Measurements from ENCODE around the gene ZNF710. TPM values are rescaled to one million over a fixed set of nuclear protein-coding genes. Genes with fewer than 3 reads are reported as not detected.

Gene ZNF710
- total RNA-seq, 1 donor from 2014 or later = 26.9 TPM

GRCh38 chr15:90053685-90054466, 52.8 kb downstream of the ZNF710 start:
- Histone ChIP-seq H3K4me3 (ENCODE audit: insufficient read depth, low read depth, low read length) (no peak overlapping the region), H4K20me1 (ENCODE audit: insufficient read depth, low read length) (peaks cover 58% of the 10 kb centered on the region), H3K36me3 (ENCODE audit: insufficient read depth, low read length) (no peaks in the 10 kb centered on the region), H3K9me3 (ENCODE audit: insufficient read depth, low read depth, low read length) (no peaks in the 10 kb centered on the region), H3K27ac (ENCODE audit: low read depth, low read length) (no peak overlapping the region), H2AFZ (ENCODE audit: low read depth, low read length) (no peak overlapping the region), H3K79me2 (ENCODE audit: insufficient read depth, low read length) (peaks cover 4% of the 10 kb centered on the region), H3K4me1 (ENCODE audit: insufficient read depth, low read length) (no peaks in the 10 kb centered on the region), H3K9ac (ENCODE audit: low read length) (no peak overlapping the region), H3K27me3 (ENCODE audit: insufficient read depth, low read length) (no peaks in the 10 kb centered on the region), H3K4me2 (ENCODE audit: low read length) (no peak overlapping the region)
- no peak overlapping the region for H3K4me3 Mint-ChIP-seq (ENCODE audit: unreplicated experiment)
- FAIRE-seq (no peak), DNase-seq (ENCODE audit: low read depth) (no peak)
- H3K27ac Mint-ChIP-seq (ENCODE audit: unreplicated experiment) = no peak overlapping the region
- H3K4me1 Mint-ChIP-seq (ENCODE audit: low read depth, unreplicated experiment) = peaks cover 4% of the 10 kb centered on the region
- no peaks in the 10 kb centered on the region for H3K27me3 Mint-ChIP-seq (ENCODE audit: low read depth, unreplicated experiment)
- peaks cover 1% of the 10 kb centered on the region for H3K9me3 Mint-ChIP-seq (ENCODE audit: unreplicated experiment)
- TF ChIP-seq CTCF (IDR thresholded peaks at IDR 0.05; ENCODE audit: insufficient read depth, low read depth, low read length) (no peak), EZH2 (IDR thresholded peaks at IDR 0.05; ENCODE audit: insufficient read depth, low read length) (no peak)
- H3K36me3 Mint-ChIP-seq (ENCODE audit: low read depth, unreplicated experiment) = peaks cover 2% of the 10 kb centered on the region

- peaks cover under 1% of the 10 kb centered on the region for H3K9me3 Mint-ChIP-seq (ENCODE audit: unreplicated experiment)
- DNase-seq (ENCODE audit: low read depth) (no peak), FAIRE-seq (no peak)
- peaks cover 6% of the 10 kb centered on the region for H3K79me2 ChIP-seq (ENCODE audit: insufficient read depth, low read length)
- no peaks in the 10 kb centered on the region for H3K27me3 ChIP-seq (ENCODE audit: insufficient read depth, low read length)
- peaks cover 51% of the 10 kb centered on the region for H4K20me1 ChIP-seq (ENCODE audit: insufficient read depth, low read length)
- peaks cover 4% of the 10 kb centered on the region for H3K4me1 Mint-ChIP-seq (ENCODE audit: low read depth, unreplicated experiment)
- no peak overlapping the region for H3K27ac ChIP-seq (ENCODE audit: low read depth, low read length)
- H3K4me1 ChIP-seq (ENCODE audit: insufficient read depth, low read length) = no peaks in the 10 kb centered on the region
- no peak overlapping the region for H3K4me2 ChIP-seq (ENCODE audit: low read length)
- H3K4me3 ChIP-seq (ENCODE audit: insufficient read depth, low read depth, low read length) = no peak overlapping the region
- H3K9ac ChIP-seq (ENCODE audit: low read length) = no peak overlapping the region
- TF ChIP-seq EZH2 (IDR thresholded peaks at IDR 0.05; ENCODE audit: insufficient read depth, low read length) = no peak
- no peak for TF ChIP-seq CTCF (IDR thresholded peaks at IDR 0.05; ENCODE audit: insufficient read depth, low read depth, low read length)
- H3K27me3 Mint-ChIP-seq (ENCODE audit: low read depth, unreplicated experiment) = no peaks in the 10 kb centered on the region
- H3K4me3 Mint-ChIP-seq (ENCODE audit: unreplicated experiment) = no peak overlapping the region
- H2AFZ ChIP-seq (ENCODE audit: low read depth, low read length) = no peak overlapping the region
- peaks cover 3% of the 10 kb centered on the region for H3K36me3 Mint-ChIP-seq (ENCODE audit: low read depth, unreplicated experiment)
- no peaks in the 10 kb centered on the region for H3K36me3 ChIP-seq (ENCODE audit: insufficient read depth, low read length)
- H3K9me3 ChIP-seq (ENCODE audit: insufficient read depth, low read depth, low read length) = no peaks in the 10 kb centered on the region
- H3K27ac Mint-ChIP-seq (ENCODE audit: unreplicated experiment) = no peak overlapping the region
These were observed 53.5 kb downstream of the ZNF710 start for GRCh38 chr15:90054618-90055097.

GRCh38 chr15:90055182-90055581, 54.1 kb downstream of the ZNF710 start:
- H3K4me2 ChIP-seq (ENCODE audit: low read length) = no peak overlapping the region
- no peak overlapping the region for H3K27ac Mint-ChIP-seq (ENCODE audit: unreplicated experiment)

More at GRCh38 chr15:90055182-90055581, 54.1 kb downstream of the ZNF710 start:
- Mint-ChIP-seq H3K27me3 (ENCODE audit: low read depth, unreplicated experiment) (no peaks in the 10 kb centered on the region), H3K36me3 (ENCODE audit: low read depth, unreplicated experiment) (peaks cover 3% of the 10 kb centered on the region), H3K4me1 (ENCODE audit: low read depth, unreplicated experiment) (peaks cover 4% of the 10 kb centered on the region), H3K9me3 (ENCODE audit: unreplicated experiment) (no peaks in the 10 kb centered on the region), H3K4me3 (ENCODE audit: unreplicated experiment) (no peak overlapping the region)
- Histone ChIP-seq H4K20me1 (ENCODE audit: insufficient read depth, low read length) (peaks cover 47% of the 10 kb centered on the region), H3K79me2 (ENCODE audit: insufficient read depth, low read length) (peaks cover 6% of the 10 kb centered on the region), H2AFZ (ENCODE audit: low read depth, low read length) (no peak overlapping the region), H3K27ac (ENCODE audit: low read depth, low read length) (no peak overlapping the region), H3K9ac (ENCODE audit: low read length) (no peak overlapping the region), H3K9me3 (ENCODE audit: insufficient read depth, low read depth, low read length) (no peaks in the 10 kb centered on the region), H3K27me3 (ENCODE audit: insufficient read depth, low read length) (no peaks in the 10 kb centered on the region), H3K4me1 (ENCODE audit: insufficient read depth, low read length) (no peaks in the 10 kb centered on the region), H3K36me3 (ENCODE audit: insufficient read depth, low read length) (no peaks in the 10 kb centered on the region), H3K4me3 (ENCODE audit: insufficient read depth, low read depth, low read length) (no peak overlapping the region)
- DNase-seq (ENCODE audit: low read depth) (no peak), FAIRE-seq (no peak)
- TF ChIP-seq EZH2 (IDR thresholded peaks at IDR 0.05; ENCODE audit: insufficient read depth, low read length) = no peak
- no peak for TF ChIP-seq CTCF (IDR thresholded peaks at IDR 0.05; ENCODE audit: insufficient read depth, low read depth, low read length)
